Measurements from ENCODE around the gene RSBN1L. TPM values are rescaled to one million over a fixed set of nuclear protein-coding genes. Genes with fewer than 3 reads are reported as not detected.

Gene RSBN1L
- total RNA-seq, 1 experiment from 2014 or later, result 15.5 TPM

GRCh38 chr7:77679608-77680007 is 16.7 kb upstream of the RSBN1L start:
- ChIA-PET CTCF (no interaction called here), POLR2A (no interaction called here), RAD21 (ENCODE audit: low non-redundant PET in 1 of 2, low total read pairs in 2 of 2, uncharacterized antibody in 2 of 2, unreplicated experiment in 2 of 2) (no interaction called here)
- Histone ChIP-seq H3K27ac (ENCODE audit: low read depth, low read length) (peak overlapping the region; percentile 23; the same call in 1 of the 2 replicates), H3K4me1 (ENCODE audit: control insufficient read depth in 1 of 2, insufficient read depth in 2 of 2, low read length in 2 of 2) (peaks cover 26 to 28% of the 10 kb centered on the region in 2 experiments), H3K36me3 (ENCODE audit: control insufficient read depth in 1 of 2, insufficient read depth in 2 of 2, low read length in 2 of 2) (peaks cover 0 to 7% of the 10 kb centered on the region in 2 experiments; a peak in 1 of 4 replicates), H4K20me1 (ENCODE audit: insufficient read depth) (no peaks in the 10 kb centered on the region), H3K4me3 (replicated peaks in 1 of 2; ENCODE audit: low read depth in 1 of 2, low read length in 2 of 2) (peak overlapping the region in 1 of 2 experiments; percentile 18; a peak in 1 of 4 replicates), H3K9ac (ENCODE audit: low read length) (no peak overlapping the region), H3K4me2 (ENCODE audit: low read length) (peak overlapping the region; percentile 70), H3K27me3 (ENCODE audit: insufficient read depth, low read length) (no peaks in the 10 kb centered on the region), H2AFZ (ENCODE audit: low read depth, low read length, poor library complexity, severe bottlenecking) (no peak overlapping the region), H3K9me2 (ENCODE audit: insufficient read depth) (no peaks in the 10 kb centered on the region), H3K79me2 (ENCODE audit: insufficient read depth, low read length) (no peaks in the 10 kb centered on the region), H3K9me3 (ENCODE audit: control insufficient read depth in 1 of 2, insufficient read depth in 1 of 2, low read depth in 1 of 2, low read length in 2 of 2) (no peaks in the 10 kb centered on the region)
- peak; percentile 50; the same call in 1 of the 2 replicates for ATAC-seq
- intact Hi-C loops (cut with micrococcal nuclease), result loop anchor here (1.0 kb wide), 1 partner anchor 48 kb away; no protein-coding TSS in a partner anchor
- TF ChIP-seq YY1 (IDR thresholded peaks at IDR 0.05; ENCODE audit: extremely low read depth, insufficient replicate concordance, low read depth, low read length), result no peak
- TF ChIP-seq SP1 (IDR thresholded peaks at IDR 0.05; ENCODE audit: low read depth), result peak; percentile 52; the same call in 1 of the 2 replicates
- no peak for TF ChIP-seq JUND (IDR thresholded peaks at IDR 0.05)
- no peak for TF ChIP-seq ZFX (IDR thresholded peaks at IDR 0.05)
- TF ChIP-seq CEBPB (IDR thresholded peaks at IDR 0.05; ENCODE audit: low read depth), result no peak
- TF ChIP-seq CBX3 (IDR thresholded peaks at IDR 0.05; ENCODE audit: low read depth), result no peak
- BruUV-seq (replicated peaks), result no TSS peak
- DNase-seq (ENCODE audit: low read depth, low spot score), result no peak

- H3K4me3 ChIP-seq (replicated peaks in 1 of 2; ENCODE audit: low read depth in 1 of 2, low read length in 2 of 2), result no peak overlapping the region
- no peaks in the 10 kb centered on the region for H3K9me2 ChIP-seq (ENCODE audit: insufficient read depth)
- no peaks in the 10 kb centered on the region for H3K9me3 ChIP-seq (ENCODE audit: control insufficient read depth in 1 of 2, insufficient read depth in 1 of 2, low read depth in 1 of 2, low read length in 2 of 2)
- ChIA-PET RAD21 (ENCODE audit: low non-redundant PET in 1 of 2, low total read pairs in 2 of 2, uncharacterized antibody in 2 of 2, unreplicated experiment in 2 of 2) (no interaction called here), POLR2A (no interaction called here), CTCF (no interaction called here)
- ATAC-seq, result no peak
- peaks cover 20 to 22% of the 10 kb centered on the region in 2 experiments for H3K4me1 ChIP-seq (ENCODE audit: control insufficient read depth in 1 of 2, insufficient read depth in 2 of 2, low read length in 2 of 2)
- intact Hi-C loops (cut with micrococcal nuclease), result no loop called here
- no peak overlapping the region; the same call in 1 of the 2 replicates for H3K4me2 ChIP-seq (ENCODE audit: low read length)
- H3K9ac ChIP-seq (ENCODE audit: low read length), result no peak overlapping the region
- no peaks in the 10 kb centered on the region for H3K27me3 ChIP-seq (ENCODE audit: insufficient read depth, low read length)
- no peak for TF ChIP-seq MAX (IDR thresholded peaks at IDR 0.05)
- no peak for TF ChIP-seq TCF7L2 (IDR thresholded peaks at IDR 0.05; ENCODE audit: borderline replicate concordance, extremely low read depth, insufficient read depth, insufficient read length)
- no peak for TF ChIP-seq RAD21 (IDR thresholded peaks at IDR 0.05; ENCODE audit: low read depth)
- no TSS peak for BruUV-seq (replicated peaks)
- no peak overlapping the region for H2AFZ ChIP-seq (ENCODE audit: low read depth, low read length, poor library complexity, severe bottlenecking)
- peaks cover 0 to 7% of the 10 kb centered on the region in 2 experiments; a peak in 1 of 4 replicates for H3K36me3 ChIP-seq (ENCODE audit: control insufficient read depth in 1 of 2, insufficient read depth in 2 of 2, low read length in 2 of 2)
- H4K20me1 ChIP-seq (ENCODE audit: insufficient read depth), result no peaks in the 10 kb centered on the region
- DNase-seq (ENCODE audit: low read depth, low spot score), result no peak
- H3K27ac ChIP-seq (ENCODE audit: low read depth, low read length), result peak overlapping the region; percentile 23; the same call in 1 of the 2 replicates
- H3K79me2 ChIP-seq (ENCODE audit: insufficient read depth, low read length), result peaks cover 5% of the 10 kb centered on the region; the same call in 1 of the 2 replicates
Observed at GRCh38 chr7:77680266-77680665, 16.0 kb upstream of the RSBN1L start.

Measured in HCT116 (cell line).